Esophagus muscularis mucosa (tissue), 3 donors: Measurements from ENCODE around the gene TMOD1.

ENCODE experiments used
- POLR2A ChIP-seq: fragments of 450-650 bp; IDR thresholded peaks from one replicate; pipeline ENCODE4 v1.6.1; 2017; ENCODE audit warnings: antibody characterized with exemption, moderate library complexity, mild to moderate bottlenecking, low read depth
- POLR2AphosphoS5 ChIP-seq, 2 donors: sonication (generic); formaldehyde crosslinking; IDR thresholded peaks; one replicate each; pipeline ENCODE4 v1.6.1; 2017; ENCODE audit warnings: antibody characterized with exemption in 2 of 2
- TF ChIP-seq, protein P1 (sequence below), 3 experiments: fragments of 200-600 bp in 2 of 3; fragments of 450-650 bp in 1 of 3; sonication (generic) in 2 of 3; IDR thresholded peaks; one replicate each; pipeline ENCODE4 v1.5.1; 2017 to 2019; ENCODE audit warnings: antibody characterized with exemption in 3 of 3, mild to moderate bottlenecking in 2 of 3, moderate library complexity in 1 of 3

GRCh38 chr9:97575673-97576200 is 74.3 kb downstream of the TMOD1 start:
- TF ChIP-seq POLR2AphosphoS5 (IDR thresholded peaks at IDR 0.05), result no peak
- TF ChIP-seq, protein P1, sequence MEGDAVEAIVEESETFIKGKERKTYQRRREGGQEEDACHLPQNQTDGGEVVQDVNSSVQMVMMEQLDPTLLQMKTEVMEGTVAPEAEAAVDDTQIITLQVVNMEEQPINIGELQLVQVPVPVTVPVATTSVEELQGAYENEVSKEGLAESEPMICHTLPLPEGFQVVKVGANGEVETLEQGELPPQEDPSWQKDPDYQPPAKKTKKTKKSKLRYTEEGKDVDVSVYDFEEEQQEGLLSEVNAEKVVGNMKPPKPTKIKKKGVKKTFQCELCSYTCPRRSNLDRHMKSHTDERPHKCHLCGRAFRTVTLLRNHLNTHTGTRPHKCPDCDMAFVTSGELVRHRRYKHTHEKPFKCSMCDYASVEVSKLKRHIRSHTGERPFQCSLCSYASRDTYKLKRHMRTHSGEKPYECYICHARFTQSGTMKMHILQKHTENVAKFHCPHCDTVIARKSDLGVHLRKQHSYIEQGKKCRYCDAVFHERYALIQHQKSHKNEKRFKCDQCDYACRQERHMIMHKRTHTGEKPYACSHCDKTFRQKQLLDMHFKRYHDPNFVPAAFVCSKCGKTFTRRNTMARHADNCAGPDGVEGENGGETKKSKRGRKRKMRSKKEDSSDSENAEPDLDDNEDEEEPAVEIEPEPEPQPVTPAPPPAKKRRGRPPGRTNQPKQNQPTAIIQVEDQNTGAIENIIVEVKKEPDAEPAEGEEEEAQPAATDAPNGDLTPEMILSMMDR (IDR thresholded peaks at IDR 0.05), result no peak
- TF ChIP-seq POLR2A, result no peak
